ENCODE data around the gene BRAT1. TPM values are rescaled to one million over a fixed set of nuclear protein-coding genes. Genes with fewer than 3 reads are reported as not detected.

Gene BRAT1
- total and polyA plus RNA-seq, 2 donors (not counting 1 experiment from before 2014, with no cell fraction given), result 4.0 to 20.1 TPM

GRCh38 chr7:2504128-2504888 lies 51.0 kb downstream of the BRAT1 start:
- Histone ChIP-seq H3K27ac (ENCODE audit: insufficient read depth, low read length) (no peak overlapping the region), H2AFZ (ENCODE audit: low read length) (no peak overlapping the region), H3K4me3 (replicated peaks in 1 of 4; ENCODE audit: control extremely low read depth in 1 of 4, insufficient read depth in 1 of 4, low read depth in 3 of 4, low read length in 4 of 4) (no peak overlapping the region), H3K27me3 (ENCODE audit: control insufficient read depth, insufficient read depth, low read length) (no peaks in the 10 kb centered on the region), H3K79me2 (ENCODE audit: control insufficient read depth, insufficient read depth, low read length) (no peaks in the 10 kb centered on the region), H3K9ac (ENCODE audit: insufficient read depth, low read length) (no peak overlapping the region), H3K9me3 (ENCODE audit: control insufficient read depth, insufficient read depth, low read depth, low read length) (no peaks in the 10 kb centered on the region), H3K36me3 (ENCODE audit: control insufficient read depth, insufficient read depth, low read length) (no peaks in the 10 kb centered on the region), H4K20me1 (ENCODE audit: control insufficient read depth, extremely low read depth, insufficient read depth, low read length) (no peaks in the 10 kb centered on the region), H3K4me1 (ENCODE audit: control insufficient read depth, extremely low read depth, insufficient read depth, low read length) (peaks cover 6% of the 10 kb centered on the region), H3K4me2 (ENCODE audit: extremely low read depth, insufficient read depth, low read length) (no peak overlapping the region)
- no peak for TF ChIP-seq EZH2 (IDR thresholded peaks at IDR 0.05; ENCODE audit: low read length, missing control alignments)
- TF ChIP-seq CTCF (conservative IDR thresholded peaks at IDR 0.05 in 1 of 2, IDR thresholded peaks at IDR 0.05 in 1 of 2; ENCODE audit: low read depth in 1 of 2, low read length in 2 of 2), result no peak
- no peak for DNase-seq (ENCODE audit: low read depth in 2 of 2)

GRCh38 chr7:2503056-2503941 lies 52.0 kb downstream of the BRAT1 start:
- Histone ChIP-seq H3K36me3 (ENCODE audit: control insufficient read depth, insufficient read depth, low read length) (no peaks in the 10 kb centered on the region), H3K4me3 (replicated peaks in 1 of 4; ENCODE audit: control extremely low read depth in 1 of 4, insufficient read depth in 1 of 4, low read depth in 3 of 4, low read length in 4 of 4) (no peak overlapping the region), H3K27ac (ENCODE audit: insufficient read depth, low read length) (no peak overlapping the region), H3K27me3 (ENCODE audit: control insufficient read depth, insufficient read depth, low read length) (peaks cover under 1% of the 10 kb centered on the region), H3K9me3 (ENCODE audit: control insufficient read depth, insufficient read depth, low read depth, low read length) (no peaks in the 10 kb centered on the region), H3K79me2 (ENCODE audit: control insufficient read depth, insufficient read depth, low read length) (no peaks in the 10 kb centered on the region), H3K4me1 (ENCODE audit: control insufficient read depth, extremely low read depth, insufficient read depth, low read length) (peaks cover 3% of the 10 kb centered on the region), H4K20me1 (ENCODE audit: control insufficient read depth, extremely low read depth, insufficient read depth, low read length) (no peaks in the 10 kb centered on the region), H3K9ac (ENCODE audit: insufficient read depth, low read length) (no peak overlapping the region), H3K4me2 (ENCODE audit: extremely low read depth, insufficient read depth, low read length) (no peak overlapping the region), H2AFZ (ENCODE audit: low read length) (no peak overlapping the region)
- DNase-seq (ENCODE audit: low read depth in 2 of 2), result no peak
- TF ChIP-seq EZH2 (IDR thresholded peaks at IDR 0.05; ENCODE audit: low read length, missing control alignments) (no peak), CTCF (conservative IDR thresholded peaks at IDR 0.05 in 1 of 2, IDR thresholded peaks at IDR 0.05 in 1 of 2; ENCODE audit: low read depth in 1 of 2, low read length in 2 of 2) (no peak)

GRCh38 chr7:2502647-2502966 lies 52.7 kb downstream of the BRAT1 start:
- peaks cover 2% of the 10 kb centered on the region for H3K27me3 ChIP-seq (ENCODE audit: control insufficient read depth, insufficient read depth, low read length)
- H3K4me2 ChIP-seq (ENCODE audit: extremely low read depth, insufficient read depth, low read length), result no peak overlapping the region
- H2AFZ ChIP-seq (ENCODE audit: low read length), result no peak overlapping the region
- no peak for DNase-seq (ENCODE audit: low read depth in 2 of 2)
- no peak overlapping the region for H3K4me3 ChIP-seq (replicated peaks in 1 of 4; ENCODE audit: control extremely low read depth in 1 of 4, insufficient read depth in 1 of 4, low read depth in 3 of 4, low read length in 4 of 4)
- H3K27ac ChIP-seq (ENCODE audit: insufficient read depth, low read length), result no peak overlapping the region
- no peak overlapping the region for H3K9ac ChIP-seq (ENCODE audit: insufficient read depth, low read length)
- no peaks in the 10 kb centered on the region for H3K9me3 ChIP-seq (ENCODE audit: control insufficient read depth, insufficient read depth, low read depth, low read length)
- no peaks in the 10 kb centered on the region for H3K79me2 ChIP-seq (ENCODE audit: control insufficient read depth, insufficient read depth, low read length)
- no peaks in the 10 kb centered on the region for H4K20me1 ChIP-seq (ENCODE audit: control insufficient read depth, extremely low read depth, insufficient read depth, low read length)
- no peaks in the 10 kb centered on the region for H3K4me1 ChIP-seq (ENCODE audit: control insufficient read depth, extremely low read depth, insufficient read depth, low read length)
- TF ChIP-seq EZH2 (IDR thresholded peaks at IDR 0.05; ENCODE audit: low read length, missing control alignments) (no peak), CTCF (conservative IDR thresholded peaks at IDR 0.05 in 1 of 2, IDR thresholded peaks at IDR 0.05 in 1 of 2; ENCODE audit: low read depth in 1 of 2, low read length in 2 of 2) (no peak)
- no peaks in the 10 kb centered on the region for H3K36me3 ChIP-seq (ENCODE audit: control insufficient read depth, insufficient read depth, low read length)

Data from fibroblast of lung (primary cell).